Activated CD8-positive, alpha-beta memory T cell treated with anti-CD3 and anti-CD28 coated beads for 48 hours (primary cell): ENCODE data around the gene DDX31.

Experiments
- DNase-seq, 3 experiments: peaks; one replicate each; pipeline ENCODE4 v3.0.0-alpha.2; 2020; ENCODE audit warnings: low read depth in 2 of 3, low spot score in 2 of 3

The DDX31 gene

GRCh38 chr9:132674485-132674884 lies 4.7 kb upstream of the DDX31 start:
- DNase-seq: no peak

- no peak for DNase-seq
Observed at GRCh38 chr9:132673355-132673754, 3.6 kb upstream of the DDX31 start.

GRCh38 chr9:132672413-132672690 lies 2.6 kb upstream of the DDX31 start:
- no peak for DNase-seq

GRCh38 chr9:132671620-132672412 lies 2.0 kb upstream of the DDX31 start:
- DNase-seq: no peak

- DNase-seq: peak in 2 of 3 experiments; percentile 4 to 67
Observed at GRCh38 chr9:132670457-132671391, 941 bp upstream of the DDX31 start, which contains the start of gene GTF3C4. TSS of gene GTF3C4 (plus strand) at chr9:132670464. CDS start at chr9:132670599, 135 bp downstream.

- no peak for DNase-seq
Observed at GRCh38 chr9:132669319-132669697, 475 bp downstream of the DDX31 start.

GRCh38 chr9:132663851-132664250 lies 5.9 kb downstream of the DDX31 start:
- DNase-seq: no peak

- DNase-seq: no peak
Observed at GRCh38 chr9:132663117-132663516, 6.7 kb downstream of the DDX31 start.

GRCh38 chr9:132662152-132662945 lies 7.4 kb downstream of the DDX31 start:
- DNase-seq: no peak

GRCh38 chr9:132656299-132656698 lies 13.5 kb downstream of the DDX31 start:
- DNase-seq: no peak

- DNase-seq: no peak
Observed at GRCh38 chr9:132651259-132651658, 18.5 kb downstream of the DDX31 start.

GRCh38 chr9:132648685-132649084 lies 21.1 kb downstream of the DDX31 start:
- no peak for DNase-seq

- no peak for DNase-seq
Observed at GRCh38 chr9:132648283-132648682, 21.5 kb downstream of the DDX31 start.

- DNase-seq: no peak
Observed at GRCh38 chr9:132647806-132648205, 22.0 kb downstream of the DDX31 start.

GRCh38 chr9:132647355-132647754 lies 22.4 kb downstream of the DDX31 start:
- no peak for DNase-seq

GRCh38 chr9:132646726-132647125 lies 23.1 kb downstream of the DDX31 start:
- DNase-seq: no peak

- no peak for DNase-seq
Observed at GRCh38 chr9:132645711-132646110, 24.1 kb downstream of the DDX31 start.

- DNase-seq: no peak
Observed at GRCh38 chr9:132645306-132645705, 24.5 kb downstream of the DDX31 start.

GRCh38 chr9:132644251-132644650 lies 25.5 kb downstream of the DDX31 start:
- DNase-seq: no peak

- DNase-seq: no peak
Observed at GRCh38 chr9:132641216-132641615, 28.6 kb downstream of the DDX31 start.

- DNase-seq: no peak
Observed at GRCh38 chr9:132639322-132639721, 30.5 kb downstream of the DDX31 start.
